HepG2 (cell line): Measurements from ENCODE around the gene HOXB6. TPM values are rescaled to one million over a fixed set of nuclear protein-coding genes. Genes with fewer than 3 reads are reported as not detected.
A peak's percentile ranks its signal among the peaks of the same experiment; 100 is the strongest.

Experiments
- ATAC-seq: fragments of 200-7000 bp; cut with Tn5 transposase; 3 replicates; pipeline ENCODE4 v1.9.1; 2020; ENCODE audit warnings: mild to moderate bottlenecking, moderate library complexity
- BruUV-seq: library from RNA; stranded (reverse); fragments of 400-500 nt; replicated peaks from 2 replicates; lab custom pipeline; 2021; lab: Mats Ljungman, UMichigan
- CTCF ChIA-PET: fragments of 300-600 bp; formaldehyde crosslinking; extraction: SDS; loops from one replicate; lab custom pipeline; 2021; ENCODE audit warnings: low total read pairs, inconsistent platforms, low intra/inter-chr PET ratio; lab: Yijun Ruan, JAX
- POLR2A ChIA-PET: fragments of 350-600 bp; sonication (Branson Sonifier 250); formaldehyde crosslinking; loops from one replicate; lab custom pipeline; 2020; ENCODE audit warnings: antibody characterized with exemption, inconsistent platforms; lab: Yijun Ruan, JAX
- DNase-seq: peaks from one replicate; pipeline ENCODE4 v3.0.0-alpha.2; 2015; ENCODE audit warnings: low spot score
- FAIRE-seq: peaks from 3 replicates; lab custom pipeline; 2011; peaks lifted over from hg19 to GRCh38; lab: Jason Lieb, UNC
- H2AFZ ChIP-seq: one replicate; pipeline ENCODE4 v1.6.1; 2011; ENCODE audit warnings: low read length, inconsistent platforms
- H3K27ac ChIP-seq: fragments of 300-600 bp; 3 replicates; pipeline ENCODE4 v1.8.0; 2011; ENCODE audit warnings: mixed run types, mild to moderate bottlenecking, mixed read lengths, low read length, inconsistent platforms; ENCODE audit not compliant: insufficient read depth; ENCODE audit errors: extremely low read length
- H3K27me3 ChIP-seq, 2 experiments: fragments of 200-600 bp in 1 of 2; 2 replicates in 1 of 2; 3 replicates in 1 of 2; pipeline versions ENCODE4 v1.6.0 to v1.8.0; 2011; ENCODE audit warnings: low read length in 2 of 2, mild to moderate bottlenecking in 2 of 2, moderate library complexity in 2 of 2, inconsistent platforms in 1 of 2; ENCODE audit not compliant: insufficient read depth in 2 of 2, control insufficient read depth in 1 of 2
- H3K36me3 ChIP-seq, 2 experiments: fragments of 200-600 bp in 1 of 2; replicated peaks in 1 of 2; 2 replicates in 1 of 2; 3 replicates in 1 of 2; pipeline versions ENCODE4 v1.5.1 to v1.8.0; 2011; ENCODE audit warnings: low read length in 2 of 2, inconsistent platforms in 1 of 2; ENCODE audit not compliant: insufficient read depth in 2 of 2, control insufficient read depth in 1 of 2
- H3K4me1 ChIP-seq: 2 replicates; pipeline ENCODE4 v1.5.1; 2012; ENCODE audit warnings: low read length, inconsistent platforms; ENCODE audit not compliant: insufficient read depth
- H3K4me2 ChIP-seq: 2 replicates; pipeline ENCODE4 v1.6.0; 2011; ENCODE audit warnings: low read depth, low read length, inconsistent platforms
- H3K4me3 ChIP-seq, 3 experiments: fragments of 200-600 bp in 1 of 3; sonication (generic), shearing (Covaris generic) in 1 of 3; replicated peaks in 1 of 3; 2 replicates each; pipeline ENCODE4 v1.5.1; 2011 to 2016; ENCODE audit warnings: low read length in 3 of 3, inconsistent platforms in 2 of 3, low read depth in 2 of 3, mild to moderate bottlenecking in 2 of 3, control low read depth in 1 of 3, mixed read lengths in 1 of 3; ENCODE audit not compliant: insufficient read depth in 1 of 3
- H3K79me2 ChIP-seq: one replicate; pipeline ENCODE4 v1.6.1; 2011; ENCODE audit warnings: low read length, inconsistent platforms; ENCODE audit not compliant: insufficient read depth
- H3K9ac ChIP-seq: 2 replicates; pipeline ENCODE4 v1.6.0; 2011; ENCODE audit warnings: mild to moderate bottlenecking, low read depth, low read length, inconsistent platforms; ENCODE audit not compliant: insufficient read depth
- H3K9me3 ChIP-seq: 2 replicates; pipeline ENCODE4 v1.5.1; 2012; ENCODE audit warnings: mild to moderate bottlenecking, low read length
- H4K20me1 ChIP-seq: 2 replicates; pipeline ENCODE4 v1.6.0; 2011; ENCODE audit warnings: inconsistent platforms, mild to moderate bottlenecking, low read length, moderate library complexity; ENCODE audit not compliant: insufficient read depth
- AGO1 ChIP-seq: fragments of 200-400 bp; formaldehyde crosslinking; IDR thresholded peaks from 2 replicates; pipeline ENCODE4 v1.6.1; 2017; ENCODE audit warnings: mild to moderate bottlenecking, low read depth, low read length, moderate library complexity; ENCODE audit not compliant: poor library complexity, severe bottlenecking
- CBX2 ChIP-seq, 2 experiments: fragments of 200-600 bp in 1 of 2; sonication (generic); formaldehyde crosslinking in 1 of 2; IDR thresholded peaks; 2 replicates each; pipeline versions ENCODE4 v1.7.0 to v1.8.1; 2018 to 2022; ENCODE audit warnings: low read depth in 2 of 2, low read length in 1 of 2, mild to moderate bottlenecking in 1 of 2, missing genetic modification reagents in 1 of 2
- EZH2 ChIP-seq: conservative IDR thresholded peaks from 2 replicates; pipeline ENCODE4 v1.6.1; 2012; ENCODE audit warnings: mild to moderate bottlenecking, low read depth, low read length, moderate library complexity
- FOXA3 ChIP-seq: IDR thresholded peaks from 2 replicates; pipeline ENCODE4 v1.6.1; 2016; ENCODE audit warnings: missing genetic modification reagents, missing compliant biosample characterization
- FOXK1 ChIP-seq: sonication (generic); formaldehyde crosslinking; IDR thresholded peaks from 2 replicates; pipeline ENCODE4 v1.4.0; 2020; ENCODE audit warnings: low read depth, missing genetic modification reagents, borderline replicate concordance
- IRF2 ChIP-seq: IDR thresholded peaks from 2 replicates; pipeline ENCODE4 v1.6.1; 2018; ENCODE audit warnings: missing genetic modification reagents, missing compliant biosample characterization
- MBNL3 ChIP-seq: fragments of 250-450 bp; sonication (Bioruptor Pico); conservative IDR thresholded peaks from 2 replicates; pipeline ENCODE4 v1.8.0; 2022; ENCODE audit warnings: mild to moderate bottlenecking, inconsistent platforms
- TOPORS ChIP-seq: sonication (generic); formaldehyde crosslinking; IDR thresholded peaks from 2 replicates; pipeline ENCODE4 v1.8.0; 2023; ENCODE audit warnings: mild to moderate bottlenecking, missing genetic modification reagents
- ZNF547 ChIP-seq: sonication (generic); formaldehyde crosslinking; IDR thresholded peaks from 2 replicates; pipeline ENCODE4 v1.5.1; 2020; ENCODE audit warnings: mild to moderate bottlenecking, missing genetic modification reagents
- ZNF747 ChIP-seq: sonication (generic); formaldehyde crosslinking; IDR thresholded peaks from 2 replicates; pipeline ENCODE4 v1.8.1; 2023; ENCODE audit warnings: missing genetic modification reagents, mild to moderate bottlenecking, borderline replicate concordance
- ZSCAN21 ChIP-seq: sonication (generic); formaldehyde crosslinking; IDR thresholded peaks from 2 replicates; pipeline ENCODE4 v1.8.0; 2022; ENCODE audit warnings: mild to moderate bottlenecking, missing genetic modification reagents, moderate library complexity, borderline replicate concordance
- WGBS: methylation state at CpG from one replicate; pipeline ENCODE4 v1.1.6; 2017; ENCODE audit warnings: low lambda C conversion rate; 5-methylcytosine and 5-hydroxymethylcytosine counted together
- in situ Hi-C: cut with HindIII; loops from 2 replicates; pipeline ENCODE4 v1.10.0; 2017; ENCODE audit warnings: low pct_unique_long_range_greater_than_20kb; ENCODE audit not compliant: extremely low pct_ligation_motif_present
- intact Hi-C: fragments of 100-400 bp; cut with micrococcal nuclease; formaldehyde crosslinking; loops from one replicate; pipeline ENCODE4 v1.10.0; 2022; ENCODE audit not compliant: unreplicated experiment
- polyA plus RNA-seq, 8 experiments: library from polyadenylated mRNA; depleted of rRNA in 3 of 8; stranded (reverse) in 7 of 8; unstranded in 1 of 8; fragments of >200 nt; fragmentation: Illumina TruSeq in 4 of 8; extraction: Trizol in 4 of 8; gene quantifications; 2 replicates each; pipeline versions ENCODE4 v1.2.1 to v1.2.3, GENCODE V29; 2011 to 2016; ENCODE audit warnings: low read depth in 4 of 8, missing spikeins in 1 of 8, mixed read lengths in 1 of 8; ENCODE audit not compliant: insufficient read depth in 1 of 8
- total RNA-seq, 5 experiments: library from RNA; depleted of rRNA; stranded (reverse); fragments of >200 nt; fragmentation: Illumina TruSeq; extraction: Trizol; gene quantifications; 2 replicates each; pipeline ENCODE4 v1.2.3, GENCODE V29; 2016; ENCODE audit warnings: low read depth in 1 of 5
- TF ChIP-seq, protein P1 (sequence below), 2 experiments: sonication (generic) in 1 of 2; formaldehyde crosslinking in 1 of 2; IDR thresholded peaks; 2 replicates each; pipeline versions ENCODE4 v1.4.0 to v1.6.1; 2016 to 2020; ENCODE audit warnings: borderline replicate concordance in 1 of 2, low read depth in 1 of 2, mild to moderate bottlenecking in 1 of 2, missing genetic modification reagents in 1 of 2
- TF ChIP-seq, protein P2 (sequence below): IDR thresholded peaks from 2 replicates; pipeline ENCODE4 v1.6.1; 2016; ENCODE audit warnings: missing compliant biosample characterization, missing genetic modification reagents, borderline replicate concordance

Gene HOXB6
- total and polyA plus RNA-seq, 2 of the 13 experiments (the other 11 are each of a cell fraction or from before 2014, with no cell fraction given): not detected

DNA sequence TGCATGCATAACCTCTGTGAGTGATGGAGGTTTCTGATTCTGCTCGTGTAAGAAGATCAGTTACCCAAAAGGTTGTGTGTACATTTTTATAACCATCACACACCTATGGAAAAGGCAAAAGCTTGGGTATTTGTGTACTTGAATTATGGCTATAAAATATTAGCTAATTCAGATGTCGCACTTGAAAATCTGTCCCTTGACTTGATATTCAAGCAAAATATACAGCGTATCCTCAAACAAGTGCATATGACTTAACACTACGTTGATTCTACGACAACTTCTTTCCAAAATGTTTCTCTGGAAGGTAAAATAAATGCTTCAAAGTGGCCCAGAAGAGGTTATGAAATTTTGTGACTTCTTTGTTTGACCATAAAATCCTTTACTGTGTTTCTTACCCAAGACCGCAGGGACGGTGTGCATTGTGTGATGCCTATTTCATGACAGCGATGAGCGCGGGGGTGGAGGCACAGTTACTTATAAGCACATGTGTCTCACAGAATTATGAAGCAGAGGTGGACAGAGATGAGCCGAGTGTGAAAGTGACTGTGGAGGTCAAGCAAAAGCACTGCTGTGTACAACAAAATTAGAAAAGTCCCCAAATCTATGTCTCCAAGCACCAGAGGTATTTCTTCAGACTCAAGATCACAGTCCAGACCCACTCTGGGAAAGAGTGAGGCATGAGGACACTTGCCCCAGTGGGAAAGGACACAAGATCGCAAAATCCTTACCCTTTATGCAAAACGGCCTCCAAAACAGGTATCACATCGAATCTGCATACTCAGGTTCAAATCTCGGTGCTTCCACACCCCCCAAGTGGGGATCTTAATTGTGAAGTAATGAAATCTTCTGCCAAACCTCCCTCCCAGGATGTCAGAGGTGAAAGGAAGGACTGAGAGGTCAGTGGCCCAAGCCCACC, 25.5 kb upstream of the HOXB6 start:
- intact Hi-C loops: no loop called here
- POLR2A ChIA-PET: no interaction called here

DNA sequence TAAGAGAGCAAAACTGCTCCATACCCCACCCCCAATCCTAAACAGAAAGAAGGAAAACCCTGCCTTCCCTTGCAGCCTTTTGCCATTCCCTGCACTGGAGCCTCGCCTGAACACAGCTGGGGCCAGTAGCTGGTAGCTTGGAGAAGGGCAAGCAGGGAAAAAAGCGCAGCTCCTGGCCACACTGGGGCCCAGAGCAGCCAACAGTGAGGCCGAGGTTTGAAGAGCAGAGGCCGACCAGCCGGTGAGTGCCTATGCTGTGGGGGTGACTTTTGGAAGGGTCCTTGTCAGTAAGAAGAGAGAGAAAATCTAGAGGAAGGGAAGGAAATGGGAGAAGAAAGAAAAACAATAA, 24.6 kb upstream of the HOXB6 start:
- no peak for ATAC-seq
- in situ Hi-C loops: no loop called here
- POLR2A ChIA-PET: no interaction called here
- TF ChIP-seq, protein P1, sequence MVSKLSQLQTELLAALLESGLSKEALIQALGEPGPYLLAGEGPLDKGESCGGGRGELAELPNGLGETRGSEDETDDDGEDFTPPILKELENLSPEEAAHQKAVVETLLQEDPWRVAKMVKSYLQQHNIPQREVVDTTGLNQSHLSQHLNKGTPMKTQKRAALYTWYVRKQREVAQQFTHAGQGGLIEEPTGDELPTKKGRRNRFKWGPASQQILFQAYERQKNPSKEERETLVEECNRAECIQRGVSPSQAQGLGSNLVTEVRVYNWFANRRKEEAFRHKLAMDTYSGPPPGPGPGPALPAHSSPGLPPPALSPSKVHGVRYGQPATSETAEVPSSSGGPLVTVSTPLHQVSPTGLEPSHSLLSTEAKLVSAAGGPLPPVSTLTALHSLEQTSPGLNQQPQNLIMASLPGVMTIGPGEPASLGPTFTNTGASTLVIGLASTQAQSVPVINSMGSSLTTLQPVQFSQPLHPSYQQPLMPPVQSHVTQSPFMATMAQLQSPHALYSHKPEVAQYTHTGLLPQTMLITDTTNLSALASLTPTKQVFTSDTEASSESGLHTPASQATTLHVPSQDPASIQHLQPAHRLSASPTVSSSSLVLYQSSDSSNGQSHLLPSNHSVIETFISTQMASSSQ (IDR thresholded peaks at IDR 0.05; ENCODE audit: low read depth): no peak
- TF ChIP-seq, protein P1 (CRISPR knock-in tag; IDR thresholded peaks at IDR 0.05; ENCODE audit: borderline replicate concordance): no peak
- TF ChIP-seq AGO1 (no peak), ZSCAN21 (CRISPR knock-in tag) (no peak), TOPORS (CRISPR knock-in tag) (no peak), ZNF747 (no peak), FOXA3 (CRISPR knock-in tag) (no peak), IRF2 (no peak), ZNF547 (no peak), MBNL3 (CRISPR knock-in tag) (no peak)
- TF ChIP-seq, protein P2, sequence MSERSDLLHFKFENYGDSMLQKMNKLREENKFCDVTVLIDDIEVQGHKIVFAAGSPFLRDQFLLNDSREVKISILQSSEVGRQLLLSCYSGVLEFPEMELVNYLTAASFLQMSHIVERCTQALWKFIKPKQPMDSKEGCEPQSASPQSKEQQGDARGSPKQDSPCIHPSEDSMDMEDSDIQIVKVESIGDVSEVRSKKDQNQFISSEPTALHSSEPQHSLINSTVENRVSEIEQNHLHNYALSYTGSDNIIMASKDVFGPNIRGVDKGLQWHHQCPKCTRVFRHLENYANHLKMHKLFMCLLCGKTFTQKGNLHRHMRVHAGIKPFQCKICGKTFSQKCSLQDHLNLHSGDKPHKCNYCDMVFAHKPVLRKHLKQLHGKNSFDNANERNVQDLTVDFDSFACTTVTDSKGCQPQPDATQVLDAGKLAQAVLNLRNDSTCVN (CRISPR knock-in tag): no peak

More for the DNA sequence above, 25.5 kb upstream of the HOXB6 start:
- in situ Hi-C loops: no loop called here
- no peak overlapping the region for H3K27ac ChIP-seq
- DNase-seq: no peak
- BruUV-seq: no TSS peak
- no peak for ATAC-seq
- H3K36me3 ChIP-seq: no peaks in the 10 kb centered on the region
- H3K9me3 ChIP-seq: no peaks in the 10 kb centered on the region
- H2AFZ ChIP-seq: no peak overlapping the region
- no peak overlapping the region for H3K4me3 ChIP-seq
- no peak for FAIRE-seq
- H3K9ac ChIP-seq: no peak overlapping the region
- H3K4me1 ChIP-seq: no peaks in the 10 kb centered on the region
- TF ChIP-seq EZH2 (peak; percentile 92; the same call in 1 of the 2 replicates), FOXK1 (CRISPR knock-in tag) (no peak), CBX2 (IDR thresholded peaks at IDR 0.05; ENCODE audit: low read depth, low read length) (0 out of 2 replicates have a peak, but pooled peaks have one; percentile 62), CBX2 (CRISPR knock-in tag; IDR thresholded peaks at IDR 0.05; ENCODE audit: low read depth) (no peak)
- no peak overlapping the region for H3K4me2 ChIP-seq
- WGBS: 30% methylated on average over 15 of the region's 15 CpGs
- H3K27me3 ChIP-seq: peaks cover 37 to 97% of the 10 kb centered on the region in 2 experiments
- CTCF ChIA-PET: no interaction called here
- no peaks in the 10 kb centered on the region for H4K20me1 ChIP-seq
- H3K79me2 ChIP-seq: no peaks in the 10 kb centered on the region

More for the DNA sequence above, 24.6 kb upstream of the HOXB6 start:
- Histone ChIP-seq H3K4me3 (no peak overlapping the region), H2AFZ (no peak overlapping the region), H3K27me3 (peaks cover 38 to 97% of the 10 kb centered on the region in 2 experiments), H3K4me1 (no peaks in the 10 kb centered on the region), H3K9ac (no peak overlapping the region), H3K36me3 (no peaks in the 10 kb centered on the region), H3K27ac (no peak overlapping the region), H4K20me1 (no peaks in the 10 kb centered on the region), H3K79me2 (no peaks in the 10 kb centered on the region), H3K4me2 (no peak overlapping the region), H3K9me3 (no peaks in the 10 kb centered on the region)
- intact Hi-C loops: no loop called here
- WGBS: 8% methylated on average over 5 of the region's 5 CpGs
- FAIRE-seq: no peak
- CTCF ChIA-PET: no interaction called here
- DNase-seq: no peak
- no TSS peak for BruUV-seq
